Stimulated activated CD4-positive, alpha-beta T cell treated with anti-CD3 and anti-CD28 coated beads, Interleukin-2, amount 100 ng/mL, for 48 hours (primary cell): Measurements from ENCODE around the gene LGALS1.
"Not testable (repeated sequence)": the region's sequence is repeated elsewhere in the genome, so short reads cannot be mapped to it uniquely, and the experiment has no call there.

Experiments
- DNase-seq, 2 donors: peaks; one replicate each; pipeline ENCODE4 v3.0.0-alpha.2; 2020

The LGALS1 gene

GRCh38 chr22:37639771-37640590 lies 35.5 kb upstream of the LGALS1 start:
- DNase-seq, result no peak

- DNase-seq, result no peak
Measured at GRCh38 chr22:37640591-37641560, 34.6 kb upstream of the LGALS1 start.

GRCh38 chr22:37641561-37641949 lies 33.9 kb upstream of the LGALS1 start:
- DNase-seq, result no peak

GRCh38 chr22:37643225-37643847 lies 32.1 kb upstream of the LGALS1 start:
- peak; percentile 92 to 96 for DNase-seq

- no peak for DNase-seq
Measured at GRCh38 chr22:37647317-37647716, 28.1 kb upstream of the LGALS1 start.

- no peak for DNase-seq
Measured at GRCh38 chr22:37647928-37648327, 27.5 kb upstream of the LGALS1 start.

GRCh38 chr22:37650463-37651136 lies 24.8 kb upstream of the LGALS1 start:
- DNase-seq, result no peak

- DNase-seq, result no peak
Measured at GRCh38 chr22:37654563-37655251, 20.7 kb upstream of the LGALS1 start.

- no peak for DNase-seq
Measured at GRCh38 chr22:37655252-37655563, 20.2 kb upstream of the LGALS1 start.

GRCh38 chr22:37656583-37656982 lies 18.9 kb upstream of the LGALS1 start:
- DNase-seq, result not testable (repeated sequence)

- DNase-seq, result no peak
Measured at GRCh38 chr22:37657590-37658132, 17.8 kb upstream of the LGALS1 start.

GRCh38 chr22:37658133-37659065 lies 17.0 kb upstream of the LGALS1 start, which contains the start of gene PDXP:
PDXP (plus strand) TSS chr22:37658723; CDS start chr22:37658783, 60 bp downstream.
- DNase-seq, result peak; percentile 98

GRCh38 chr22:37659066-37659896 lies 16.2 kb upstream of the LGALS1 start:
- no peak for DNase-seq

- DNase-seq, result no peak
Measured at GRCh38 chr22:37659897-37660708, 15.3 kb upstream of the LGALS1 start.

GRCh38 chr22:37660709-37661045 lies 14.8 kb upstream of the LGALS1 start:
- DNase-seq, result no peak

- DNase-seq, result no peak
Measured at GRCh38 chr22:37661160-37661924, 14.1 kb upstream of the LGALS1 start.

GRCh38 chr22:37662039-37662438 lies 13.4 kb upstream of the LGALS1 start:
- DNase-seq, result no peak

GRCh38 chr22:37663521-37664140 lies 11.8 kb upstream of the LGALS1 start:
- no peak for DNase-seq
